Measurements from ENCODE around the gene PRIMA1.

Gene PRIMA1

GRCh38 chr14:93794756-93795155 is 6.5 kb upstream of the PRIMA1 start:
- no peak for DNase-seq (ENCODE audit: low spot score)

GRCh38 chr14:93793555-93794324 is 5.5 kb upstream of the PRIMA1 start:
- no peak for DNase-seq (ENCODE audit: low spot score)

- no peak for DNase-seq (ENCODE audit: low spot score)
These were observed 4.1 kb upstream of the PRIMA1 start for GRCh38 chr14:93792391-93792790.

- no peak for DNase-seq (ENCODE audit: low spot score)
These were observed 2.7 kb upstream of the PRIMA1 start for GRCh38 chr14:93790966-93791365.

GRCh38 chr14:93789228-93790130 is 1.2 kb upstream of the PRIMA1 start:
- no peak for DNase-seq (ENCODE audit: low spot score)

- peak; percentile 45 for DNase-seq (ENCODE audit: low spot score)
These were observed 400 bp upstream of the PRIMA1 start for GRCh38 chr14:93788543-93789227.

GRCh38 chr14:93787465-93788292 is 606 bp downstream of the PRIMA1 start:
- DNase-seq (ENCODE audit: low spot score), result no peak

- DNase-seq (ENCODE audit: low spot score), result no peak
These were observed 2.9 kb downstream of the PRIMA1 start for GRCh38 chr14:93785423-93785822.

- no peak for DNase-seq (ENCODE audit: low spot score)
These were observed 3.4 kb downstream of the PRIMA1 start for GRCh38 chr14:93784878-93785277.

- DNase-seq (ENCODE audit: low spot score), result no peak
These were observed 7.4 kb downstream of the PRIMA1 start for GRCh38 chr14:93780813-93781400.

- DNase-seq (ENCODE audit: low spot score), result no peak
These were observed 9.2 kb downstream of the PRIMA1 start for GRCh38 chr14:93778856-93779629.

GRCh38 chr14:93778453-93778852 is 9.8 kb downstream of the PRIMA1 start:
- no peak for DNase-seq (ENCODE audit: low spot score)

GRCh38 chr14:93775744-93776143 is 12.5 kb downstream of the PRIMA1 start:
- DNase-seq (ENCODE audit: low spot score), result no peak

GRCh38 chr14:93775158-93775557 is 13.1 kb downstream of the PRIMA1 start:
- DNase-seq (ENCODE audit: low spot score), result no peak

GRCh38 chr14:93772263-93772662 is 16.0 kb downstream of the PRIMA1 start:
- no peak for DNase-seq (ENCODE audit: low spot score)

- no peak for DNase-seq (ENCODE audit: low spot score)
These were observed 22.3 kb downstream of the PRIMA1 start for GRCh38 chr14:93765970-93766369.

- no peak for DNase-seq (ENCODE audit: low spot score)
These were observed 23.1 kb downstream of the PRIMA1 start for GRCh38 chr14:93765155-93765554.

- DNase-seq (ENCODE audit: low spot score), result no peak
These were observed 24.1 kb downstream of the PRIMA1 start for GRCh38 chr14:93764211-93764659.

GRCh38 chr14:93759719-93760307 is 28.5 kb downstream of the PRIMA1 start:
- DNase-seq (ENCODE audit: low spot score), result no peak

GRCh38 chr14:93757206-93757605 is 31.1 kb downstream of the PRIMA1 start:
- DNase-seq (ENCODE audit: low spot score), result no peak
